Nephron (organoid): Measurements from ENCODE around the gene ORAI1.
A peak's percentile ranks its signal among the peaks of the same experiment; 100 is the strongest.
"Not testable (repeated sequence)": the region's sequence is repeated elsewhere in the genome, so short reads cannot be mapped to it uniquely, and the experiment has no call there.

ENCODE experiments used
- H3K27ac Mint-ChIP-seq, 3 experiments: 2 replicates each; pipeline ENCODE4 v1.8.0; 2020; ENCODE audit warnings: mixed read lengths in 3 of 3, mild to moderate bottlenecking in 2 of 3, moderate library complexity in 1 of 3
- H3K27me3 Mint-ChIP-seq: 2 replicates; pipeline ENCODE4 v1.8.0; 2021; ENCODE audit warnings: low read depth, mild to moderate bottlenecking, moderate library complexity, mixed read lengths
- H3K36me3 Mint-ChIP-seq: 2 replicates; pipeline ENCODE4 v1.8.0; 2020; ENCODE audit warnings: low read depth, mixed read lengths
- H3K4me1 Mint-ChIP-seq: 2 replicates; pipeline ENCODE4 v1.8.0; 2020; ENCODE audit warnings: mixed read lengths
- H3K4me3 Mint-ChIP-seq, 3 experiments: 2 replicates each; pipeline ENCODE4 v1.8.0; 2020; ENCODE audit warnings: mild to moderate bottlenecking in 3 of 3, mixed read lengths in 3 of 3, moderate library complexity in 2 of 3
- H3K9me3 Mint-ChIP-seq: 2 replicates; pipeline ENCODE4 v1.8.0; 2020; ENCODE audit warnings: mixed read lengths
- CTCF ChIP-seq, 3 experiments: fragments of 200-600 bp; sonication (generic); IDR thresholded peaks; one replicate each; pipeline ENCODE4 v1.5.0; 2021; ENCODE audit warnings: antibody characterized with exemption in 3 of 3; ENCODE audit not compliant: unreplicated experiment in 3 of 3

The ORAI1 gene

GRCh38 chr12:121678305-121678704 is 52.0 kb downstream of the ORAI1 start:
- H3K9me3 Mint-ChIP-seq, result no peaks in the 10 kb centered on the region
- no peak overlapping the region for H3K4me3 Mint-ChIP-seq
- H3K27me3 Mint-ChIP-seq, result no peaks in the 10 kb centered on the region
- TF ChIP-seq CTCF (IDR thresholded peaks at IDR 0.05; ENCODE audit: unreplicated experiment in 3 of 3), result no peak
- no peaks in the 10 kb centered on the region for H3K36me3 Mint-ChIP-seq
- peak overlapping the region in 1 of 3 experiments; percentile 56 for H3K27ac Mint-ChIP-seq
- H3K4me1 Mint-ChIP-seq, result peaks cover 20% of the 10 kb centered on the region

DNA sequence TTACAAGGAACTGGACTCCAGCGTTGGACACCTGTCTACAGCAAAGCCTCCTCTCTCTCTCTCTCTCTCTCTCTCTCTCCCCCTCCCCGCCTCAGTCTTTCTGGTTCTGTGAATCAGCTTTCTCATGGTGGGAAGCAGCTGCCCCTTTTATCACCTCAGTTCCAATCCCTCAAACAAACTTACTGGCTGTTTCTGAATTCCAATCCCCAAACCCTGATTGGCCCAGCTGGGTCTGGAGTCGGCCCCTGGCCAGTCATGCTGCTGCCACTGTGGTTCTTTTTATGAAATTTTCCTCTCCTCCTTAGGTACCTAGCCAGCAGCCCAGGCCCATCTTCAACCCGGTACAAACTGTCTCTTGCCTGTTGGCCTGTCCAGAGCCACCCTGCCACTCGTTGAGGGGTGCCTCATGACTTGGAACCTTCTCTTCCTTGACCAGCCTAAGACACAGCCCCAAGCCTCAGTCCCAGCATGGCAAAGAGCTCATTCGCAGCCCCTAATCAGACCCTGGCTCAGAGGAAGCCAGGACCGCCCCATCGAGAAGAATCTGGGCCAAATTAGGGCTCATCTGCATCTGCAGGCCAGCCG is 52.5 kb downstream of the ORAI1 start:
- Mint-ChIP-seq H3K27me3 (no peaks in the 10 kb centered on the region), H3K4me1 (peaks cover 15% of the 10 kb centered on the region), H3K36me3 (no peaks in the 10 kb centered on the region), H3K4me3 (no peak overlapping the region), H3K9me3 (no peaks in the 10 kb centered on the region), H3K27ac (peak overlapping the region in 1 of 3 experiments; percentile 56)
- TF ChIP-seq CTCF (IDR thresholded peaks at IDR 0.05; ENCODE audit: unreplicated experiment in 3 of 3), result no peak

DNA sequence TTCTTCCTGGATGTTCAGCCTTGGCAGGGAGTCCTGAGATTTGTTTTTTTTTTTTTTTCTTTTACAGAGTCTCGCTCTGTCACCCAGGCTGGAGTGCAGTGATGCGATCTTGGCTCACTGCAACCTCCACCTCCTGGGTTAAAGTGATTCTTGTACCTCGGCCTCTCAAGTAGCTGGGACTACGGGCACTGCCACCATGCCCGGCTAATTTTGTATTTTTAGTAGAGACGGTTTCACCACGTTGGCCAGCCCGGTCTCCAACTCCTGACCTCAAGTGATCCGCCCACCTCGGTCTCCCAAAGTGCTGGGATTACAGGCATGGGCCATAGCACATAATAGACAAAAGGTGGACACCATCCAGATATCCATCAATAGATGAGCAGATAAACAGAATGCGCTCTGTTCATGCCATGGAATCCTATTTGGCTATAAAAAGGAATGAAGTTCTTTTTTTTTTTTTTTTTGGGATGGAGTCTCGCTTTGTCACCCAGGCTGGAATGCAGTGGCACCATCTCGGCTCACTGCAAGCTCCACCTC is 53.4 kb downstream of the ORAI1 start:
- H3K4me3 Mint-ChIP-seq, H3K27ac Mint-ChIP-seq, H3K36me3 Mint-ChIP-seq, H3K9me3 Mint-ChIP-seq, H3K27me3 Mint-ChIP-seq: not testable (repeated sequence)
- peaks cover 14% of the 10 kb centered on the region for H3K4me1 Mint-ChIP-seq

- TF ChIP-seq CTCF (IDR thresholded peaks at IDR 0.05; ENCODE audit: unreplicated experiment in 3 of 3), result no peak
- H3K27me3 Mint-ChIP-seq, result peaks cover 4% of the 10 kb centered on the region
- no peak overlapping the region for H3K4me3 Mint-ChIP-seq
- peaks cover 11% of the 10 kb centered on the region for H3K4me1 Mint-ChIP-seq
- H3K27ac Mint-ChIP-seq, result no peak overlapping the region
- no peaks in the 10 kb centered on the region for H3K36me3 Mint-ChIP-seq
- H3K9me3 Mint-ChIP-seq, result no peaks in the 10 kb centered on the region
Observed at GRCh38 chr12:121688966-121689365, 62.6 kb downstream of the ORAI1 start.

GRCh38 chr12:121689430-121689829 is 63.1 kb downstream of the ORAI1 start:
- H3K36me3 Mint-ChIP-seq, result no peaks in the 10 kb centered on the region
- H3K27me3 Mint-ChIP-seq, result peaks cover 4% of the 10 kb centered on the region
- H3K4me3 Mint-ChIP-seq, result no peak overlapping the region
- no peaks in the 10 kb centered on the region for H3K9me3 Mint-ChIP-seq
- no peak overlapping the region for H3K27ac Mint-ChIP-seq
- H3K4me1 Mint-ChIP-seq, result peaks cover 11% of the 10 kb centered on the region
- no peak for TF ChIP-seq CTCF (IDR thresholded peaks at IDR 0.05; ENCODE audit: unreplicated experiment in 3 of 3)
